Mesenchymal stem cell (in vitro differentiated cells and primary cell): ENCODE measurements around the gene CENPW.

Experiments used
- DNase-seq: peaks from one replicate; pipeline ENCODE4 v3.0.0-alpha.2; 2013
- H2AFZ ChIP-seq: one replicate; pipeline ENCODE4 v1.6.1; 2013; ENCODE audit warnings: low read depth, mild to moderate bottlenecking, control low read depth, inconsistent platforms, low read length, moderate library complexity
- H2AK5ac ChIP-seq: 2 replicates; pipeline ENCODE4 v1.6.1; 2013; ENCODE audit warnings: low read length, moderate library complexity, mild to moderate bottlenecking, inconsistent platforms; ENCODE audit not compliant: severe bottlenecking
- H2BK120ac ChIP-seq: one replicate; pipeline ENCODE4 v1.6.1; 2013; ENCODE audit warnings: low read depth, mild to moderate bottlenecking, inconsistent platforms, low read length, moderate library complexity
- H2BK12ac ChIP-seq, 2 experiments: one replicate each; pipeline ENCODE4 v1.6.1; 2013; ENCODE audit warnings: inconsistent platforms in 2 of 2, low read length in 2 of 2, mild to moderate bottlenecking in 2 of 2, moderate library complexity in 2 of 2, control low read depth in 1 of 2
- H2BK15ac ChIP-seq: one replicate; pipeline ENCODE4 v1.6.1; 2013; ENCODE audit warnings: mild to moderate bottlenecking, low read depth, inconsistent platforms; ENCODE audit not compliant: poor library complexity, severe bottlenecking
- H2BK5ac ChIP-seq: 2 replicates; pipeline ENCODE4 v1.6.1; 2013; ENCODE audit warnings: low read depth, mild to moderate bottlenecking, low read length, control low read depth, inconsistent platforms; ENCODE audit not compliant: poor library complexity, severe bottlenecking
- H3K14ac ChIP-seq, 2 experiments: one replicate each; pipeline ENCODE4 v1.6.1; 2013; ENCODE audit warnings: inconsistent platforms in 2 of 2, low read length in 2 of 2, control low read depth in 1 of 2, mild to moderate bottlenecking in 1 of 2, moderate library complexity in 1 of 2
- H3K18ac ChIP-seq, 2 experiments: one replicate each; pipeline ENCODE4 v1.6.1; 2013; ENCODE audit warnings: inconsistent platforms in 2 of 2, low read length in 2 of 2, control low read depth in 1 of 2, low read depth in 1 of 2, mild to moderate bottlenecking in 1 of 2
- H3K23ac ChIP-seq, 2 experiments: one replicate each; pipeline ENCODE4 v1.6.1; 2013; ENCODE audit warnings: inconsistent platforms in 2 of 2, low read length in 2 of 2, mild to moderate bottlenecking in 2 of 2, moderate library complexity in 2 of 2, control low read depth in 1 of 2
- H3K27ac ChIP-seq: 2 replicates; pipeline ENCODE4 v1.5.1; 2013; ENCODE audit warnings: mild to moderate bottlenecking, moderate library complexity, low read length, control low read depth, inconsistent platforms; ENCODE audit not compliant: poor library complexity, severe bottlenecking
- H3K27me3 ChIP-seq, 2 experiments: 2 replicates each; pipeline versions ENCODE4 v1.6.1 to v1.7.0; 2013; ENCODE audit warnings: low read length in 2 of 2, mild to moderate bottlenecking in 2 of 2, moderate library complexity in 2 of 2, control low read depth in 1 of 2, inconsistent platforms in 1 of 2; ENCODE audit not compliant: control insufficient read depth in 1 of 2, insufficient read depth in 1 of 2
- H3K36me3 ChIP-seq, 2 experiments: 2 replicates each; pipeline versions ENCODE4 v1.6.1 to v1.7.0; 2013; ENCODE audit warnings: low read length in 2 of 2, control low read depth in 1 of 2, inconsistent platforms in 1 of 2, low read depth in 1 of 2, mild to moderate bottlenecking in 1 of 2; ENCODE audit not compliant: insufficient read depth in 2 of 2, control insufficient read depth in 1 of 2
- H3K4ac ChIP-seq, 2 experiments: one replicate each; pipeline ENCODE4 v1.6.1; 2013; ENCODE audit warnings: inconsistent platforms in 2 of 2, low read length in 2 of 2, mild to moderate bottlenecking in 2 of 2, moderate library complexity in 2 of 2, control low read depth in 1 of 2, low read depth in 1 of 2
- H3K4me1 ChIP-seq: 2 replicates; pipeline ENCODE4 v1.6.1; 2013; ENCODE audit warnings: low read depth, low read length, control low read depth; ENCODE audit not compliant: control insufficient read depth, insufficient read depth
- H3K4me2 ChIP-seq: 2 replicates; pipeline ENCODE4 v1.6.1; 2013; ENCODE audit warnings: low read length, mild to moderate bottlenecking, inconsistent platforms; ENCODE audit not compliant: poor library complexity, severe bottlenecking
- H3K4me3 ChIP-seq, 2 experiments: 2 replicates each; pipeline versions ENCODE4 v1.5.1 to v1.7.0; 2013; ENCODE audit warnings: low read length in 2 of 2, mild to moderate bottlenecking in 2 of 2, control low read depth in 1 of 2, low read depth in 1 of 2; ENCODE audit not compliant: insufficient read depth in 1 of 2
- H3K79me1 ChIP-seq: replicated peaks from 2 replicates; pipeline ENCODE4 v1.6.1; 2013; ENCODE audit warnings: mild to moderate bottlenecking, control low read depth, low read length, inconsistent platforms; ENCODE audit not compliant: poor library complexity, severe bottlenecking
- H3K9ac ChIP-seq: 2 replicates; pipeline ENCODE4 v1.7.0; 2013; ENCODE audit warnings: mild to moderate bottlenecking, low read length, moderate library complexity
- H3K9me3 ChIP-seq: 2 replicates; pipeline ENCODE4 v1.7.0; 2013; ENCODE audit warnings: mild to moderate bottlenecking, low read length; ENCODE audit not compliant: control insufficient read depth
- H4K8ac ChIP-seq: one replicate; pipeline ENCODE4 v1.6.1; 2013; ENCODE audit warnings: inconsistent platforms, mild to moderate bottlenecking, low read length, moderate library complexity
- H4K91ac ChIP-seq: one replicate; pipeline ENCODE4 v1.6.1; 2013; ENCODE audit warnings: mild to moderate bottlenecking, low read length, inconsistent platforms
- WGBS: methylation state at CpG from one replicate; pipeline ENCODE4 v1.1.7; 2013; ENCODE audit warnings: mixed read lengths; 5-methylcytosine and 5-hydroxymethylcytosine counted together

The CENPW gene

GRCh38 chr6:126313941-126314340 is 26.0 kb upstream of the CENPW start:
- no peak overlapping the region for H2BK5ac ChIP-seq
- H3K9me3 ChIP-seq, result no peaks in the 10 kb centered on the region
- no peak overlapping the region for H3K14ac ChIP-seq
- no peak overlapping the region for H3K27ac ChIP-seq
- no peak overlapping the region for H2BK120ac ChIP-seq
- H4K91ac ChIP-seq, result no peak overlapping the region
- no peak overlapping the region for H2AFZ ChIP-seq
- no peaks in the 10 kb centered on the region for H3K36me3 ChIP-seq
- H3K4me2 ChIP-seq, result no peak overlapping the region
- H3K9ac ChIP-seq, result no peak overlapping the region
- H3K27me3 ChIP-seq, result no peaks in the 10 kb centered on the region
- H2AK5ac ChIP-seq, result no peak overlapping the region
- no peaks in the 10 kb centered on the region for H3K79me1 ChIP-seq
- H4K8ac ChIP-seq, result no peak overlapping the region
- no peak overlapping the region for H3K4me3 ChIP-seq
- no peak overlapping the region for H2BK12ac ChIP-seq
- WGBS, result no CpG with 5 or more reads among the region's 1 CpG
- no peak overlapping the region for H3K23ac ChIP-seq
- DNase-seq, result no peak
- no peak overlapping the region for H3K4ac ChIP-seq
- H2BK15ac ChIP-seq, result no peak overlapping the region
- no peak overlapping the region for H3K18ac ChIP-seq
- no peaks in the 10 kb centered on the region for H3K4me1 ChIP-seq

- DNase-seq, result no peak
- Histone ChIP-seq H2BK15ac (no peak overlapping the region), H3K18ac (no peak overlapping the region), H2AK5ac (no peak overlapping the region), H3K4me2 (no peak overlapping the region), H3K27ac (no peak overlapping the region), H2BK12ac (no peak overlapping the region), H2BK5ac (no peak overlapping the region), H3K23ac (no peak overlapping the region), H3K9me3 (no peaks in the 10 kb centered on the region), H4K8ac (no peak overlapping the region), H3K4ac (no peak overlapping the region), H3K79me1 (no peaks in the 10 kb centered on the region), H3K14ac (no peak overlapping the region), H3K27me3 (no peaks in the 10 kb centered on the region), H3K9ac (no peak overlapping the region), H4K91ac (no peak overlapping the region), H3K36me3 (no peaks in the 10 kb centered on the region), H3K4me3 (no peak overlapping the region), H3K4me1 (no peaks in the 10 kb centered on the region), H2AFZ (no peak overlapping the region), H2BK120ac (no peak overlapping the region)
- no CpG with 5 or more reads among the region's 1 CpG for WGBS
These were observed 21.1 kb upstream of the CENPW start for GRCh38 chr6:126318797-126319196.

GRCh38 chr6:126333729-126334128 is 6.2 kb upstream of the CENPW start:
- peaks cover 0 to 4% of the 10 kb centered on the region in 2 experiments for H3K27me3 ChIP-seq
- H3K4me2 ChIP-seq, result no peak overlapping the region
- H3K4ac ChIP-seq, result no peak overlapping the region
- H3K14ac ChIP-seq, result no peak overlapping the region
- H3K36me3 ChIP-seq, result no peaks in the 10 kb centered on the region
- H2AK5ac ChIP-seq, result no peak overlapping the region
- 88% methylated on average over 1 of the region's 2 CpGs for WGBS
- H3K9ac ChIP-seq, result no peak overlapping the region
- no peak overlapping the region for H2AFZ ChIP-seq
- H3K18ac ChIP-seq, result no peak overlapping the region
- no peak overlapping the region for H4K91ac ChIP-seq
- H3K4me3 ChIP-seq, result no peak overlapping the region
- H4K8ac ChIP-seq, result no peak overlapping the region
- no peak overlapping the region for H2BK120ac ChIP-seq
- H3K23ac ChIP-seq, result no peak overlapping the region
- H2BK15ac ChIP-seq, result no peak overlapping the region
- no peak overlapping the region for H2BK5ac ChIP-seq
- no peaks in the 10 kb centered on the region for H3K9me3 ChIP-seq
- no peak overlapping the region for H3K27ac ChIP-seq
- H3K79me1 ChIP-seq, result no peaks in the 10 kb centered on the region
- H3K4me1 ChIP-seq, result no peaks in the 10 kb centered on the region
- H2BK12ac ChIP-seq, result no peak overlapping the region
- no peak for DNase-seq

- H3K4me2 ChIP-seq, result no peak overlapping the region
- H2BK12ac ChIP-seq, result no peak overlapping the region
- WGBS, result 100% methylated on average over 1 of the region's 3 CpGs
- no peaks in the 10 kb centered on the region for H3K79me1 ChIP-seq
- H2BK15ac ChIP-seq, result no peak overlapping the region
- H3K4me3 ChIP-seq, result no peak overlapping the region
- no peak overlapping the region for H3K27ac ChIP-seq
- H3K27me3 ChIP-seq, result peaks cover 0 to 4% of the 10 kb centered on the region in 2 experiments
- H4K8ac ChIP-seq, result no peak overlapping the region
- no peak overlapping the region for H2AK5ac ChIP-seq
- DNase-seq, result no peak
- no peak overlapping the region for H4K91ac ChIP-seq
- no peak overlapping the region for H2AFZ ChIP-seq
- no peak overlapping the region for H3K18ac ChIP-seq
- H3K14ac ChIP-seq, result no peak overlapping the region
- no peak overlapping the region for H2BK120ac ChIP-seq
- H3K23ac ChIP-seq, result no peak overlapping the region
- no peaks in the 10 kb centered on the region for H3K4me1 ChIP-seq
- H3K4ac ChIP-seq, result no peak overlapping the region
- H3K36me3 ChIP-seq, result no peaks in the 10 kb centered on the region
- no peak overlapping the region for H3K9ac ChIP-seq
- H3K9me3 ChIP-seq, result no peaks in the 10 kb centered on the region
- no peak overlapping the region for H2BK5ac ChIP-seq
These were observed 4.7 kb upstream of the CENPW start for GRCh38 chr6:126335210-126335609.
